ENCODE data around the gene PKDREJ.

- TF ChIP-seq, protein P1, sequence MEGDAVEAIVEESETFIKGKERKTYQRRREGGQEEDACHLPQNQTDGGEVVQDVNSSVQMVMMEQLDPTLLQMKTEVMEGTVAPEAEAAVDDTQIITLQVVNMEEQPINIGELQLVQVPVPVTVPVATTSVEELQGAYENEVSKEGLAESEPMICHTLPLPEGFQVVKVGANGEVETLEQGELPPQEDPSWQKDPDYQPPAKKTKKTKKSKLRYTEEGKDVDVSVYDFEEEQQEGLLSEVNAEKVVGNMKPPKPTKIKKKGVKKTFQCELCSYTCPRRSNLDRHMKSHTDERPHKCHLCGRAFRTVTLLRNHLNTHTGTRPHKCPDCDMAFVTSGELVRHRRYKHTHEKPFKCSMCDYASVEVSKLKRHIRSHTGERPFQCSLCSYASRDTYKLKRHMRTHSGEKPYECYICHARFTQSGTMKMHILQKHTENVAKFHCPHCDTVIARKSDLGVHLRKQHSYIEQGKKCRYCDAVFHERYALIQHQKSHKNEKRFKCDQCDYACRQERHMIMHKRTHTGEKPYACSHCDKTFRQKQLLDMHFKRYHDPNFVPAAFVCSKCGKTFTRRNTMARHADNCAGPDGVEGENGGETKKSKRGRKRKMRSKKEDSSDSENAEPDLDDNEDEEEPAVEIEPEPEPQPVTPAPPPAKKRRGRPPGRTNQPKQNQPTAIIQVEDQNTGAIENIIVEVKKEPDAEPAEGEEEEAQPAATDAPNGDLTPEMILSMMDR (IDR thresholded peaks at IDR 0.05) = no peak
- TF ChIP-seq TEAD4 (IDR thresholded peaks at IDR 0.05; ENCODE audit: borderline replicate concordance, insufficient read depth) (no peak), RAD21 (IDR thresholded peaks at IDR 0.05; ENCODE audit: low read length) (no peak), PBX3 (IDR thresholded peaks at IDR 0.05) (no peak), JUND (IDR thresholded peaks at IDR 0.05) (no peak)
Measured at GRCh38 chr22:46209262-46209661, 53.9 kb downstream of the PKDREJ start.
